ENCODE measurements around the gene SLC38A3.

The SLC38A3 gene

DNA sequence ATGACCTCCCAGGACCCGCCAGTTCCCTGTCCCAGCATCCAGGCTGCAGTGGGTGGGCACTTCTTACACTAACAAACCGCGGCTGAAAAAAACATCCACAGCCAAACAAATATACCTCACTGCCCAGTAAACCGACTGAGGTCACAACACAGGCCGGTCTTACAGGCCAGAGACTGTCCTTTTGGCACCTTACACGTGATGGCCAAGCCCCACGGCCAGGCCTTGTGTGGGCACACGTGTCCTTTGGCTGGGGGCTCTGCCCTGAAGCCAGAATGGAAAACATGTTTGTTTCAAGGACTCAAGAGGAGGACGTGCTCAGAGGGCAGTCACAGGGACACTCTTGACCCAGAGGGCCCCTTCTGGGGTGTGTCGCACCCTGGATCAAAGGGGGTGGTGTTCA lies 9.8 kb downstream of the SLC38A3 start:
- Histone ChIP-seq H2AFZ (ENCODE audit: low read depth, low read length) (no peak overlapping the region), H4K20me1 (ENCODE audit: insufficient read depth, low read length) (no peaks in the 10 kb centered on the region), H3K9me3 (ENCODE audit: insufficient read depth, low read length) (no peaks in the 10 kb centered on the region), H3K27me3 (ENCODE audit: low read depth, low read length) (peaks cover 5% of the 10 kb centered on the region), H3K9ac (ENCODE audit: low read length) (no peak overlapping the region), H3K4me1 (ENCODE audit: low read length) (no peaks in the 10 kb centered on the region), H3K4me2 (ENCODE audit: low read length) (no peak overlapping the region), H3K79me2 (ENCODE audit: low read length) (no peaks in the 10 kb centered on the region), H3K27ac (ENCODE audit: low read length) (no peak overlapping the region), H3K4me3 (ENCODE audit: low read length) (no peak overlapping the region), H3K36me3 (replicated peaks; ENCODE audit: low read depth, low read length) (no peaks in the 10 kb centered on the region)
- TF ChIP-seq EZH2phosphoT487 (IDR thresholded peaks at IDR 0.05; ENCODE audit: low read depth): no peak

DNA sequence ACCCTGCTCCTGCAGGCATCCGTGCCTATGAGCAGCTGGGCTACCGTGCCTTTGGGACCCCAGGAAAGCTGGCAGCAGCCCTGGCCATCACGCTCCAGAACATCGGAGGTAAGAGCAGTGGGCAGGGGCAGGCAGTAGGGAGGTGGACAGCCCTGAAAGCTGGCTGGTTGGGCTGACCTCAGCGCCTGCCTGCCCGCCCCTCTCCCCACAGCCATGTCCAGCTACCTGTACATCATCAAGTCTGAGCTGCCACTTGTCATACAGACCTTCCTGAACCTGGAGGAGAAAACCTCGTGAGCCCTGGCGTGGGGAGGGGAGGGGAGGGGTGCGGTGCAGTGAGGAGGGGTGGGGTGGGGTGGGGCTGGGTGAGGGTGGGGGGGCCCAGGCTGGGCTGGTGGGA lies 10.5 kb downstream of the SLC38A3 start:
- H2AFZ ChIP-seq (ENCODE audit: low read depth, low read length): no peak overlapping the region
- TF ChIP-seq EZH2phosphoT487 (IDR thresholded peaks at IDR 0.05; ENCODE audit: low read depth): no peak
- TF ChIP-seq CTCF (IDR thresholded peaks at IDR 0.05; ENCODE audit: low read depth, low read length): no peak
- no peaks in the 10 kb centered on the region for H4K20me1 ChIP-seq (ENCODE audit: insufficient read depth, low read length)
- H3K4me2 ChIP-seq (ENCODE audit: low read length): no peak overlapping the region
- no peak overlapping the region for H3K27ac ChIP-seq (ENCODE audit: low read length)
- no peaks in the 10 kb centered on the region for H3K36me3 ChIP-seq (replicated peaks; ENCODE audit: low read depth, low read length)
- no peaks in the 10 kb centered on the region for H3K4me1 ChIP-seq (ENCODE audit: low read length)
- no peaks in the 10 kb centered on the region for H3K79me2 ChIP-seq (ENCODE audit: low read length)
- H3K9me3 ChIP-seq (ENCODE audit: insufficient read depth, low read length): no peaks in the 10 kb centered on the region
- H3K9ac ChIP-seq (ENCODE audit: low read length): no peak overlapping the region
- H3K27me3 ChIP-seq (ENCODE audit: low read depth, low read length): peaks cover 5% of the 10 kb centered on the region
- no peak overlapping the region for H3K4me3 ChIP-seq (ENCODE audit: low read length)

DNA sequence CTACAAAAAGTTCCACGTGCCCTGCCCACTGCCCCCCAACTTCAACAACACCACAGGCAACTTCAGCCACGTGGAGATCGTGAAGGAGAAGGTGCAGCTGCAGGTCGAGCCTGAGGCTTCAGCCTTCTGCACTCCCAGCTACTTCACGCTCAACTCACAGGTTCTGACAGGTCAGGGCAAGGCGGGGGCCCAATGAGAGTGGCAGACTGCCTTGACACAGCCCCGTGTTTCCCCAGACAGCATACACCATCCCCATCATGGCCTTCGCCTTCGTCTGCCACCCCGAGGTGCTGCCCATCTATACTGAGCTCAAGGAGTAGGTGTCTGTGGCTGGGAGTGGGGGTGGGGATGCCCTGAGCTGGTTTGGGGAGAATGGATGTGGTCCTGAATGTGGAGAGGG lies 12.6 kb downstream of the SLC38A3 start:
- no peak for TF ChIP-seq EZH2phosphoT487 (IDR thresholded peaks at IDR 0.05; ENCODE audit: low read depth)
- TF ChIP-seq CTCF (IDR thresholded peaks at IDR 0.05; ENCODE audit: low read depth, low read length): no peak
- Histone ChIP-seq H3K9ac (ENCODE audit: low read length) (no peak overlapping the region), H2AFZ (ENCODE audit: low read depth, low read length) (no peak overlapping the region), H4K20me1 (ENCODE audit: insufficient read depth, low read length) (no peaks in the 10 kb centered on the region), H3K36me3 (replicated peaks; ENCODE audit: low read depth, low read length) (no peaks in the 10 kb centered on the region), H3K4me2 (ENCODE audit: low read length) (no peak overlapping the region), H3K4me3 (ENCODE audit: low read length) (no peak overlapping the region), H3K4me1 (ENCODE audit: low read length) (peaks cover 9% of the 10 kb centered on the region), H3K79me2 (ENCODE audit: low read length) (no peaks in the 10 kb centered on the region), H3K9me3 (ENCODE audit: insufficient read depth, low read length) (no peaks in the 10 kb centered on the region), H3K27me3 (ENCODE audit: low read depth, low read length) (peaks cover 5% of the 10 kb centered on the region), H3K27ac (ENCODE audit: low read length) (no peak overlapping the region)

- Histone ChIP-seq H4K20me1 (ENCODE audit: insufficient read depth, low read length) (no peaks in the 10 kb centered on the region), H3K36me3 (replicated peaks; ENCODE audit: low read depth, low read length) (no peaks in the 10 kb centered on the region), H3K4me3 (ENCODE audit: low read length) (no peak overlapping the region), H3K4me2 (ENCODE audit: low read length) (no peak overlapping the region), H2AFZ (ENCODE audit: low read depth, low read length) (no peak overlapping the region), H3K9me3 (ENCODE audit: insufficient read depth, low read length) (no peaks in the 10 kb centered on the region), H3K27ac (ENCODE audit: low read length) (no peak overlapping the region), H3K79me2 (ENCODE audit: low read length) (no peaks in the 10 kb centered on the region), H3K4me1 (ENCODE audit: low read length) (peaks cover 9% of the 10 kb centered on the region), H3K27me3 (ENCODE audit: low read depth, low read length) (peaks cover 5% of the 10 kb centered on the region), H3K9ac (ENCODE audit: low read length) (no peak overlapping the region)
- no peak for TF ChIP-seq EZH2phosphoT487 (IDR thresholded peaks at IDR 0.05; ENCODE audit: low read depth)
- no peak for TF ChIP-seq CTCF (IDR thresholded peaks at IDR 0.05; ENCODE audit: low read depth, low read length)
These were observed 13.4 kb downstream of the SLC38A3 start for GRCh38 chr3:50218448-50218847.

- Histone ChIP-seq H4K20me1 (ENCODE audit: insufficient read depth, low read length) (no peaks in the 10 kb centered on the region), H3K27me3 (ENCODE audit: low read depth, low read length) (peaks cover 5% of the 10 kb centered on the region), H2AFZ (ENCODE audit: low read depth, low read length) (no peak overlapping the region), H3K79me2 (ENCODE audit: low read length) (no peaks in the 10 kb centered on the region), H3K4me2 (ENCODE audit: low read length) (no peak overlapping the region), H3K9ac (ENCODE audit: low read length) (no peak overlapping the region), H3K27ac (ENCODE audit: low read length) (no peak overlapping the region), H3K36me3 (replicated peaks; ENCODE audit: low read depth, low read length) (no peaks in the 10 kb centered on the region), H3K9me3 (ENCODE audit: insufficient read depth, low read length) (no peaks in the 10 kb centered on the region), H3K4me3 (ENCODE audit: low read length) (no peak overlapping the region), H3K4me1 (ENCODE audit: low read length) (peaks cover 9% of the 10 kb centered on the region)
- TF ChIP-seq CTCF (IDR thresholded peaks at IDR 0.05; ENCODE audit: low read depth, low read length) (no peak), EZH2phosphoT487 (IDR thresholded peaks at IDR 0.05; ENCODE audit: low read depth) (no peak)
These were observed 14.2 kb downstream of the SLC38A3 start for GRCh38 chr3:50219285-50219684.

All from OCI-LY3 (cell line).